GM12874 (cell line): Measurements from ENCODE around the gene MAGI3.

Experiments
- CTCF ChIP-seq: IDR thresholded peaks from 2 replicates; pipeline ENCODE4 v1.5.1; 2011; ENCODE audit warnings: low read depth, mild to moderate bottlenecking, control low read depth, low read length, moderate library complexity; ENCODE audit not compliant: insufficient read depth

MAGI3 gene

GRCh38 chr1:113579256-113580018, 189.1 kb downstream of the MAGI3 start:
- no peak for TF ChIP-seq CTCF

- no peak for TF ChIP-seq CTCF
Measured at GRCh38 chr1:113581323-113581722, 191.0 kb downstream of the MAGI3 start.

- no peak for TF ChIP-seq CTCF
Measured at GRCh38 chr1:113582084-113582483, 191.8 kb downstream of the MAGI3 start.

GRCh38 chr1:113587475-113587874, 197.2 kb downstream of the MAGI3 start:
- TF ChIP-seq CTCF = no peak

GRCh38 chr1:113592230-113592629, 201.9 kb downstream of the MAGI3 start:
- no peak for TF ChIP-seq CTCF

- no peak for TF ChIP-seq CTCF
Measured at GRCh38 chr1:113593550-113594297, 203.4 kb downstream of the MAGI3 start.

GRCh38 chr1:113605146-113605545, 214.8 kb downstream of the MAGI3 start:
- TF ChIP-seq CTCF = no peak
